ENCODE data around the gene DFFA.
"Not testable (repeated sequence)": the region's sequence is repeated elsewhere in the genome, so short reads cannot be mapped to it uniquely, and the experiment has no call there.

Gene DFFA

GRCh38 chr1:10504249-10504648 lies 31.9 kb upstream of the DFFA start:
- no peak for DNase-seq

- DNase-seq = no peak
Measured at GRCh38 chr1:10502206-10502605, 29.9 kb upstream of the DFFA start.

GRCh38 chr1:10498231-10498630 lies 25.9 kb upstream of the DFFA start:
- DNase-seq = no peak

- no peak for DNase-seq
Measured at GRCh38 chr1:10497109-10497508, 24.8 kb upstream of the DFFA start.

GRCh38 chr1:10495952-10496351 lies 23.6 kb upstream of the DFFA start:
- DNase-seq = no peak

- no peak for DNase-seq
Measured at GRCh38 chr1:10495475-10495817, 23.1 kb upstream of the DFFA start.

GRCh38 chr1:10494754-10495474 lies 22.6 kb upstream of the DFFA start:
- peak; percentile 82 for DNase-seq

- no peak for DNase-seq
Measured at GRCh38 chr1:10494418-10494753, 22.1 kb upstream of the DFFA start.

GRCh38 chr1:10490286-10490970 lies 18.1 kb upstream of the DFFA start:
- DNase-seq = no peak

- DNase-seq = no peak
Measured at GRCh38 chr1:10489291-10490055, 17.1 kb upstream of the DFFA start.

- no peak for DNase-seq
Measured at GRCh38 chr1:10484521-10484920, 12.2 kb upstream of the DFFA start.

- no peak for DNase-seq
Measured at GRCh38 chr1:10480614-10481013, 8.3 kb upstream of the DFFA start.

GRCh38 chr1:10479296-10479695 lies 7.0 kb upstream of the DFFA start:
- DNase-seq = no peak

- DNase-seq = no peak
Measured at GRCh38 chr1:10475510-10475909, 3.2 kb upstream of the DFFA start.

- DNase-seq = peak; percentile 89
Measured at GRCh38 chr1:10474613-10475507, 2.5 kb upstream of the DFFA start, which contains the start of gene PEX14. PEX14 (plus strand) TSS chr1:10474950; CDS start chr1:10474967, 17 bp downstream.

- not testable (repeated sequence) for DNase-seq
Measured at GRCh38 chr1:10474309-10474612, 1.9 kb upstream of the DFFA start.

GRCh38 chr1:10473145-10473765 lies 926 bp upstream of the DFFA start:
- DNase-seq = no peak

- no peak for DNase-seq
Measured at GRCh38 chr1:10471411-10472219, 714 bp downstream of the DFFA start.

- no peak for DNase-seq
Measured at GRCh38 chr1:10470043-10470442, 2.3 kb downstream of the DFFA start.

GRCh38 chr1:10467078-10467477 lies 5.3 kb downstream of the DFFA start:
- no peak for DNase-seq

- DNase-seq = no peak
Measured at GRCh38 chr1:10459184-10459583, 13.1 kb downstream of the DFFA start.

- DNase-seq = no peak
Measured at GRCh38 chr1:10457875-10458274, 14.5 kb downstream of the DFFA start.
